Measurements from ENCODE around the gene SYNE2. TPM values are rescaled to one million over a fixed set of nuclear protein-coding genes. Genes with fewer than 3 reads are reported as not detected.

The SYNE2 gene
- total and polyA plus RNA-seq, 10 of the 15 experiments (the other 5 are each of a cell fraction or from before 2014, with no cell fraction given), result 2.1 to 52.7 (median 38.1) TPM

DNA sequence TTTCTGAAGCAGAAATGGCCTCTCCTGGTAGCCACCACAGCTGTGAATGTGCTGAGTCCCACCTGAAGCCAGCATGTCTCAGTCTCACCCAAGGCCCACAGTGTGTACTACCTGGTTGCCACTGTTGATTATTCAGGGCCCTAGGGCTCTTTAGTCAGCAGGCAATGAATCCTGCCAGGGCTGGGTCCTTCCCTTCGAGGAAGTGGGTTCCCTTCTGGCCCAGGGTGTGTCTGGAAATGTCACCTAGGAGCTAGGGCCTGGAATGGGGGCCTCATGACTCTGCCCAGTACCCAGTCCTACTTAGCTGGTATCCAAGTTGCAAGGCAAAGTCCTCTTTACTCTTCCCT lies 207.4 kb downstream of the SYNE2 start:
- Histone ChIP-seq H3K4me1 (ENCODE audit: control insufficient read depth, insufficient read depth, low read length) (no peaks in the 10 kb centered on the region), H3K9me3 (replicated peaks; ENCODE audit: control insufficient read depth, insufficient read depth, low read length) (no peaks in the 10 kb centered on the region), H3K36me3 (ENCODE audit: control insufficient read depth in 2 of 2, insufficient read depth in 2 of 2, low read length in 1 of 2) (peaks cover 0 to 2% of the 10 kb centered on the region in 2 experiments; a peak in 1 of 4 replicates), H3K9ac (ENCODE audit: control insufficient read depth, insufficient read depth, low read length) (no peak overlapping the region), H3K27ac (ENCODE audit: control insufficient read depth, insufficient read depth) (no peak overlapping the region), H3K4me3 (no peak overlapping the region), H4K20me1 (ENCODE audit: control insufficient read depth, insufficient read depth) (no peaks in the 10 kb centered on the region), H3K27me3 (replicated peaks in 1 of 2; ENCODE audit: control insufficient read depth in 2 of 2, insufficient read depth in 2 of 2, low read length in 1 of 2) (no peaks in the 10 kb centered on the region), H3K4me2 (ENCODE audit: control insufficient read depth, insufficient read depth) (no peak overlapping the region), H2AFZ (ENCODE audit: control insufficient read depth, low read depth, low read length) (no peak overlapping the region), H3K79me2 (ENCODE audit: control insufficient read depth, insufficient read depth, low read length) (no peaks in the 10 kb centered on the region)
- in situ Hi-C loops (cut with MboI), result no loop called here
- ChIA-PET CTCF (interaction anchor here (0.9 to 3.6 kb wide), 6 partner anchors 18 to 243 kb away, joined by 3 to 25 read pairs (median 4); partner anchors contain the start of gene ESR2), RAD21 (ENCODE audit: unreplicated experiment) (interaction anchor here (0.5 to 1.7 kb wide), 3 partner anchors 235 to 237 kb away, joined by 3 to 5 read pairs (median 3); no protein-coding TSS in a partner anchor), POLR2A (no interaction called here), SMC1A (ENCODE audit: uncharacterized antibody, unreplicated experiment) (interaction anchor here (0.7 to 1.1 kb wide), 3 partner anchors 49 to 260 kb away, joined by 3 read pairs; no protein-coding TSS in a partner anchor)
- intact Hi-C loops (cut with micrococcal nuclease; ENCODE audit: unreplicated experiment), result loop anchor here (10.0 kb wide), 1 partner anchor 235 kb away; the partner anchor contains the start of gene ESR2
- FAIRE-seq, result no peak
- no TSS peak for BruUV-seq (replicated peaks)
- ATAC-seq, result no peak
- WGBS (ENCODE audit: insufficient coverage, insufficient replicate concordance, low lambda C conversion rate, missing lambda C conversion rate), result 50% methylated on average over 1 of the region's 1 CpG
- TF ChIP-seq, protein P1, sequence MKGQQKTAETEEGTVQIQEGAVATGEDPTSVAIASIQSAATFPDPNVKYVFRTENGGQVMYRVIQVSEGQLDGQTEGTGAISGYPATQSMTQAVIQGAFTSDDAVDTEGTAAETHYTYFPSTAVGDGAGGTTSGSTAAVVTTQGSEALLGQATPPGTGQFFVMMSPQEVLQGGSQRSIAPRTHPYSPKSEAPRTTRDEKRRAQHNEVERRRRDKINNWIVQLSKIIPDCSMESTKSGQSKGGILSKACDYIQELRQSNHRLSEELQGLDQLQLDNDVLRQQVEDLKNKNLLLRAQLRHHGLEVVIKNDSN (IDR thresholded peaks at IDR 0.05; ENCODE audit: borderline replicate concordance, extremely low read length, insufficient read depth, low read depth, low read length), result no peak
- TF ChIP-seq KAT2A (conservative IDR thresholded peaks at IDR 0.05; ENCODE audit: control insufficient read depth, low read depth, low read length), result no peak
- no peak for TF ChIP-seq CHD1 (IDR thresholded peaks at IDR 0.05; ENCODE audit: low read depth, low read length)
- TF ChIP-seq NR2C2 (IDR thresholded peaks at IDR 0.05; ENCODE audit: borderline replicate concordance, control insufficient read depth, insufficient read length, low read depth), result no peak
- TF ChIP-seq ZNF622 (IDR thresholded peaks at IDR 0.05), result no peak
- no peak for TF ChIP-seq EED (IDR thresholded peaks at IDR 0.05; ENCODE audit: low read depth)
- TF ChIP-seq, protein P2, sequence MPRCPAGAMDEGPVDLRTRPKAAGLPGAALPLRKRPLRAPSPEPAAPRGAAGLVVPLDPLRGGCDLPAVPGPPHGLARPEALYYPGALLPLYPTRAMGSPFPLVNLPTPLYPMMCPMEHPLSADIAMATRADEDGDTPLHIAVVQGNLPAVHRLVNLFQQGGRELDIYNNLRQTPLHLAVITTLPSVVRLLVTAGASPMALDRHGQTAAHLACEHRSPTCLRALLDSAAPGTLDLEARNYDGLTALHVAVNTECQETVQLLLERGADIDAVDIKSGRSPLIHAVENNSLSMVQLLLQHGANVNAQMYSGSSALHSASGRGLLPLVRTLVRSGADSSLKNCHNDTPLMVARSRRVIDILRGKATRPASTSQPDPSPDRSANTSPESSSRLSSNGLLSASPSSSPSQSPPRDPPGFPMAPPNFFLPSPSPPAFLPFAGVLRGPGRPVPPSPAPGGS (IDR thresholded peaks at IDR 0.05; ENCODE audit: borderline replicate concordance, insufficient read depth, low read depth, low read length, poor library complexity, severe bottlenecking), result no peak
- TF ChIP-seq, protein P3, sequence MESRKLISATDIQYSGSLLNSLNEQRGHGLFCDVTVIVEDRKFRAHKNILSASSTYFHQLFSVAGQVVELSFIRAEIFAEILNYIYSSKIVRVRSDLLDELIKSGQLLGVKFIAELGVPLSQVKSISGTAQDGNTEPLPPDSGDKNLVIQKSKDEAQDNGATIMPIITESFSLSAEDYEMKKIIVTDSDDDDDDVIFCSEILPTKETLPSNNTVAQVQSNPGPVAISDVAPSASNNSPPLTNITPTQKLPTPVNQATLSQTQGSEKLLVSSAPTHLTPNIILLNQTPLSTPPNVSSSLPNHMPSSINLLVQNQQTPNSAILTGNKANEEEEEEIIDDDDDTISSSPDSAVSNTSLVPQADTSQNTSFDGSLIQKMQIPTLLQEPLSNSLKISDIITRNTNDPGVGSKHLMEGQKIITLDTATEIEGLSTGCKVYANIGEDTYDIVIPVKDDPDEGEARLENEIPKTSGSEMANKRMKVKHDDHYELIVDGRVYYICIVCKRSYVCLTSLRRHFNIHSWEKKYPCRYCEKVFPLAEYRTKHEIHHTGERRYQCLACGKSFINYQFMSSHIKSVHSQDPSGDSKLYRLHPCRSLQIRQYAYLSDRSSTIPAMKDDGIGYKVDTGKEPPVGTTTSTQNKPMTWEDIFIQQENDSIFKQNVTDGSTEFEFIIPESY (IDR thresholded peaks at IDR 0.05), result no peak
- TF ChIP-seq, protein P4, sequence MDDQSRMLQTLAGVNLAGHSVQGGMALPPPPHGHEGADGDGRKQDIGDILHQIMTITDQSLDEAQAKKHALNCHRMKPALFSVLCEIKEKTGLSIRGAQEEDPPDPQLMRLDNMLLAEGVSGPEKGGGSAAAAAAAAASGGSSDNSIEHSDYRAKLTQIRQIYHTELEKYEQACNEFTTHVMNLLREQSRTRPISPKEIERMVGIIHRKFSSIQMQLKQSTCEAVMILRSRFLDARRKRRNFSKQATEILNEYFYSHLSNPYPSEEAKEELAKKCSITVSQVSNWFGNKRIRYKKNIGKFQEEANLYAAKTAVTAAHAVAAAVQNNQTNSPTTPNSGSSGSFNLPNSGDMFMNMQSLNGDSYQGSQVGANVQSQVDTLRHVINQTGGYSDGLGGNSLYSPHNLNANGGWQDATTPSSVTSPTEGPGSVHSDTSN (IDR thresholded peaks at IDR 0.05; ENCODE audit: insufficient replicate concordance, low read depth, low read length), result no peak
- TF ChIP-seq EP300 (IDR thresholded peaks at IDR 0.05; ENCODE audit: borderline replicate concordance in 1 of 2, control insufficient read depth in 1 of 2, low read depth in 2 of 2, low read length in 2 of 2), result no peak
- TF ChIP-seq HDAC2 (IDR thresholded peaks at IDR 0.05), result no peak
- TF ChIP-seq RELA (IDR thresholded peaks at IDR 0.05; ENCODE audit: borderline replicate concordance, partially characterized antibody), result no peak
- TF ChIP-seq SIN3A (IDR thresholded peaks at IDR 0.05; ENCODE audit: low read depth, low read length), result no peak
- no peak for TF ChIP-seq HDAC6 (IDR thresholded peaks at IDR 0.05; ENCODE audit: unreplicated experiment)
- no peak for TF ChIP-seq ZBED1 (IDR thresholded peaks at IDR 0.05; ENCODE audit: borderline replicate concordance)
- TF ChIP-seq SIX5 (IDR thresholded peaks at IDR 0.05; ENCODE audit: low read depth, low read length, severe bottlenecking), result no peak
- no peak for DNase-seq (ENCODE audit: low read depth, low spot score)
